IMR-90 (cell line): ENCODE results near the gene QSOX2. TPM values are rescaled to one million over a fixed set of nuclear protein-coding genes. Genes with fewer than 3 reads are reported as not detected.

Experiments
- ATAC-seq: fragments of 200-7000 bp; cut with Tn5 transposase; 2 replicates; pipeline ENCODE4 v1.9.1; 2020; ENCODE audit warnings: low read depth, mild to moderate bottlenecking, moderate library complexity
- BruUV-seq: library from RNA; stranded (reverse); fragments of 400-500 nt; replicated peaks from 2 replicates; lab custom pipeline; 2021; lab: Mats Ljungman, UMichigan
- CTCF ChIA-PET: fragments of 300-600 bp; formaldehyde crosslinking; extraction: SDS; loops from one replicate; lab custom pipeline; 2021; ENCODE audit warnings: antibody characterized with exemption; lab: Yijun Ruan, JAX
- POLR2A ChIA-PET: fragments of 300-600 bp; sonication (Branson Sonifier 250); formaldehyde crosslinking; loops from one replicate; lab custom pipeline; 2022; ENCODE audit warnings: antibody characterized with exemption; ENCODE audit not compliant: unreplicated experiment; lab: Charles Lee
- DNase-seq: peaks from one replicate; pipeline ENCODE4 v3.0.0; 2013
- H2AFZ ChIP-seq: replicated peaks from 2 replicates; pipeline ENCODE3; 2013; ENCODE audit warnings: low read length, mild to moderate bottlenecking; ENCODE audit not compliant: poor library complexity
- H2AK5ac ChIP-seq: 2 replicates; pipeline ENCODE4 v1.6.1; 2013; ENCODE audit warnings: low read depth, low read length, inconsistent platforms
- H2AK9ac ChIP-seq: replicated peaks from 2 replicates; pipeline ENCODE3; 2013; ENCODE audit warnings: mild to moderate bottlenecking, low read depth, low read length, moderate library complexity; ENCODE audit not compliant: poor library complexity
- H2BK120ac ChIP-seq: 2 replicates; pipeline ENCODE4 v1.6.1; 2013; ENCODE audit warnings: low read depth, low read length, inconsistent platforms
- H2BK15ac ChIP-seq: 3 replicates; pipeline ENCODE4 v1.6.1; 2013; ENCODE audit warnings: low read depth, low read length, inconsistent platforms
- H2BK20ac ChIP-seq: 2 replicates; pipeline ENCODE4 v1.6.1; 2013; ENCODE audit warnings: low read depth, mild to moderate bottlenecking, inconsistent platforms, low read length, moderate library complexity
- H2BK5ac ChIP-seq: 2 replicates; pipeline ENCODE4 v1.6.1; 2013; ENCODE audit warnings: mild to moderate bottlenecking, low read depth, low read length, inconsistent platforms; ENCODE audit not compliant: poor library complexity, severe bottlenecking
- H3K14ac ChIP-seq: replicated peaks from 2 replicates; pipeline ENCODE4 v1.6.1; 2013; ENCODE audit warnings: low read depth, low read length, inconsistent platforms
- H3K18ac ChIP-seq: 2 replicates; pipeline ENCODE4 v1.6.1; 2013; ENCODE audit warnings: low read depth, low read length, control low read depth
- H3K23ac ChIP-seq: 2 replicates; pipeline ENCODE4 v1.6.1; 2013; ENCODE audit warnings: low read depth, low read length, inconsistent platforms
- H3K27ac ChIP-seq: 2 replicates; pipeline ENCODE4 v1.5.1; 2013; ENCODE audit warnings: mild to moderate bottlenecking, control low read depth, low read length; ENCODE audit not compliant: insufficient read depth
- H3K27me3 ChIP-seq: 2 replicates; pipeline ENCODE4 v1.6.1; 2013; ENCODE audit warnings: low read length; ENCODE audit not compliant: control insufficient read depth, insufficient read depth
- H3K36me3 ChIP-seq: 2 replicates; pipeline ENCODE4 v1.6.1; 2013; ENCODE audit warnings: low read length, mixed read lengths; ENCODE audit not compliant: control insufficient read depth, insufficient read depth
- H3K4ac ChIP-seq: 2 replicates; pipeline ENCODE4 v1.6.1; 2013; ENCODE audit warnings: low read depth, low read length, inconsistent platforms
- H3K4me1 ChIP-seq: 2 replicates; pipeline ENCODE4 v1.6.1; 2013; ENCODE audit warnings: low read length, mixed read lengths; ENCODE audit not compliant: control insufficient read depth, insufficient read depth
- H3K4me2 ChIP-seq: 2 replicates; pipeline ENCODE4 v1.6.1; 2013; ENCODE audit warnings: low read depth, mild to moderate bottlenecking, control low read depth, low read length, moderate library complexity
- H3K4me3 ChIP-seq: 2 replicates; pipeline ENCODE4 v1.5.1; 2013; ENCODE audit warnings: low read depth, mild to moderate bottlenecking, control low read depth, low read length, moderate library complexity; ENCODE audit not compliant: insufficient read depth
- H3K56ac ChIP-seq: 2 replicates; pipeline ENCODE4 v1.6.1; 2013; ENCODE audit warnings: low read length, inconsistent platforms; ENCODE audit not compliant: insufficient read depth; ENCODE audit errors: extremely low read depth
- H3K79me1 ChIP-seq, 2 experiments: 2 replicates each; pipeline ENCODE4 v1.6.1; 2013; ENCODE audit warnings: low read length in 2 of 2, inconsistent platforms in 1 of 2, low read depth in 1 of 2
- H3K9ac ChIP-seq: 2 replicates; pipeline ENCODE4 v1.6.1; 2013; ENCODE audit warnings: low read depth, low read length, control low read depth
- H3K9me1 ChIP-seq: 2 replicates; pipeline ENCODE4 v1.6.1; 2013; ENCODE audit warnings: low read length, inconsistent platforms; ENCODE audit not compliant: insufficient read depth
- H3K9me3 ChIP-seq: 2 replicates; pipeline ENCODE4 v1.6.1; 2013; ENCODE audit warnings: low read length; ENCODE audit not compliant: control insufficient read depth, insufficient read depth
- H4K20me1 ChIP-seq: 2 replicates; pipeline ENCODE4 v1.6.1; 2013; ENCODE audit warnings: low read length, inconsistent platforms; ENCODE audit not compliant: insufficient read depth
- H4K5ac ChIP-seq: 2 replicates; pipeline ENCODE4 v1.6.1; 2013; ENCODE audit warnings: mild to moderate bottlenecking, low read depth, low read length, control low read depth
- H4K8ac ChIP-seq, 2 experiments: 2 replicates each; pipeline ENCODE4 v1.6.1; 2013; ENCODE audit warnings: low read depth in 2 of 2, low read length in 2 of 2, control low read depth in 1 of 2, inconsistent platforms in 1 of 2
- H4K91ac ChIP-seq: 2 replicates; pipeline ENCODE4 v1.6.1; 2013; ENCODE audit warnings: low read depth, low read length, inconsistent platforms; ENCODE audit not compliant: insufficient read depth
- BHLHE40 ChIP-seq: fragments of 150-350 bp; IDR thresholded peaks from 2 replicates; pipeline ENCODE4 v1.6.1; 2016; ENCODE audit warnings: mild to moderate bottlenecking, low read depth, low read length
- CHD1 ChIP-seq: IDR thresholded peaks from 2 replicates; pipeline ENCODE4 v1.6.1; 2012; ENCODE audit warnings: low read depth, low read length, improper control_type of control experiment
- MAFK ChIP-seq: IDR thresholded peaks from 2 replicates; pipeline ENCODE4 v1.6.1; 2012; ENCODE audit warnings: low read depth, low read length, improper control_type of control experiment
- MAZ ChIP-seq: IDR thresholded peaks from 2 replicates; pipeline ENCODE4 v1.6.1; 2012; ENCODE audit warnings: low read depth, mild to moderate bottlenecking, low read length, improper control_type of control experiment, moderate library complexity, borderline replicate concordance
- MXI1 ChIP-seq: IDR thresholded peaks from 2 replicates; pipeline ENCODE4 v1.6.1; 2012; ENCODE audit warnings: low read depth, mild to moderate bottlenecking, low read length, moderate library complexity, borderline replicate concordance
- NFE2L2 ChIP-seq: fragments of 150-350 bp; IDR thresholded peaks from 2 replicates; pipeline ENCODE4 v1.6.1; 2016; ENCODE audit warnings: low read depth, mild to moderate bottlenecking, low read length
- POLR2A ChIP-seq: IDR thresholded peaks from 2 replicates; pipeline ENCODE4 v1.6.1; 2012; ENCODE audit warnings: mild to moderate bottlenecking, low read depth, low read length
- RAD21 ChIP-seq: IDR thresholded peaks from 2 replicates; pipeline ENCODE4 v1.6.1; 2012; ENCODE audit warnings: low read length, improper control_type of control experiment
- RCOR1 ChIP-seq: IDR thresholded peaks from 2 replicates; pipeline ENCODE4 v1.6.1; 2012; ENCODE audit warnings: mild to moderate bottlenecking, low read length, improper control_type of control experiment; ENCODE audit not compliant: insufficient replicate concordance
- RFX5 ChIP-seq: IDR thresholded peaks from 2 replicates; pipeline ENCODE4 v1.8.0; 2012; ENCODE audit warnings: low read depth, mild to moderate bottlenecking, low read length, moderate library complexity
- SMC3 ChIP-seq: fragments of 150-350 bp; IDR thresholded peaks from 2 replicates; pipeline ENCODE4 v1.6.1; 2016; ENCODE audit warnings: low read depth, mild to moderate bottlenecking, antibody characterized with exemption, low read length, moderate library complexity
- WGBS, 2 experiments: methylation state at CpG; one replicate each; pipeline versions ENCODE4 v1.1.5 to v1.1.7; 2013; ENCODE audit warnings: missing lambda C conversion rate in 2 of 2; ENCODE audit not compliant: insufficient read length in 1 of 2; ENCODE audit errors: extremely low coverage in 2 of 2; 5-methylcytosine and 5-hydroxymethylcytosine counted together
- dilution Hi-C: fragments of 300-500 bp; cut with HindIII; formaldehyde crosslinking; loops from one replicate; pipeline ENCODE4 v1.14.3; 2018; ENCODE audit warnings: low sequenced_read_pairs; ENCODE audit not compliant: unreplicated experiment
- in situ Hi-C: fragments of 300-500 bp; cut with MboI; formaldehyde crosslinking; loops from 3 replicates; pipeline ENCODE4 v1.14.3; 2019; ENCODE audit warnings: low sequenced_read_pairs, inconsistent platforms, mixed read lengths
- intact Hi-C: fragments of 100-400 bp; cut with micrococcal nuclease; formaldehyde crosslinking; loops from 2 replicates; pipeline ENCODE4 v1.10.0; 2022
- polyA plus RNA-seq, 3 experiments: library from polyadenylated mRNA; depleted of rRNA; stranded (reverse); fragments of >200 nt; gene quantifications; 2 replicates each; pipeline ENCODE4 v1.2.3, GENCODE V29; 2012; ENCODE audit warnings: low replicate concordance in 1 of 3
- total RNA-seq: library from RNA; depleted of rRNA; stranded (reverse); fragments of >200 nt; gene quantifications from 2 replicates; pipeline ENCODE4 v1.2.3, GENCODE V29; 2012
- TF ChIP-seq, protein P1 (sequence below): fragments of 150-350 bp; IDR thresholded peaks from 2 replicates; pipeline ENCODE4 v1.6.1; 2016; ENCODE audit warnings: low read depth, mild to moderate bottlenecking, low read length, moderate library complexity, borderline replicate concordance
- TF ChIP-seq, protein P2 (sequence below): conservative IDR thresholded peaks from 2 replicates; pipeline ENCODE4 v1.5.1; 2012; ENCODE audit warnings: mild to moderate bottlenecking, low read depth, low read length, improper control_type of control experiment
- TF ChIP-seq, protein P3 (sequence below): fragments of 150-350 bp; IDR thresholded peaks from 2 replicates; pipeline ENCODE4 v1.6.1; 2017; ENCODE audit warnings: mild to moderate bottlenecking, antibody characterized with exemption, low read length, low read depth

The QSOX2 gene
- total and polyA plus RNA-seq, 2 of the 4 experiments (the other 2 are of a cell fraction), result 5.9 to 12.9 TPM

DNA sequence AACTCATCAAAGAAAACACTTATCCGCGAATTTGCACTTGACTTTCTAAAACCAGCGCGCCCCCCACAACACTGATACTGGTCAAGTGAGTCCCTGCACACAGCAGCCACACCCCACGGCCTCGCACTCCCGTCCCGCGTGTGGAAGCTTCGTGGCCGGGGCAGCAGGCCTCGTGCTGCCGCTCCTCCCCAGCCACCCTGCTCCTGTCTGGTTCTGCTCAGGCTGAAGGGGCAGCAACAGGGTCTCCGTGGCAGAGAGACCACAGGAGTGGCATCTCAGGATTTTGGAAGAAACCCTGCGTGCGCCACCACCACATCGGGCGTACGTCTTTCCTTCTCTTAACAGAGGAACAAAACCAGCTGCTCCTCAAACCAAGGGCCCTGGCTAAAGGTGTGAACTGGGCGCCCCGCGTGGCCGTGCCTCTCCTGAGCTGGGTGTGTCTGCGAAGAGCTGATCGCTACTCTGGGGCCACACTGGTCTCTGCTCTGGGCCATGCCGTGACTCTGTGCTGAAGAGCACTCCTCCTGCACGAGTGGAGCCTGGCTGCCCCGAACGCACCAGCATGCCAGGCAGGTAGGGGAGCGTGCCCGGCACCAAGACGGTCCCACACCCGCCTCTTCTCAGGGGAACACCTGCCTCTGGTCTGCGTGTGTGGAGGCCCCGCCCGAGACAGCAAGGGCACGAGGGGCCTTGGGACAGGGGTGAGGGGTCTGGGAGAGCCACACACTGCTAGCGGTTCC is 23.3 kb downstream of the QSOX2 start:
- Histone ChIP-seq H4K20me1 (peaks cover 47% of the 10 kb centered on the region), H2BK5ac (no peak overlapping the region), H3K14ac (no peak overlapping the region), H3K27me3 (no peaks in the 10 kb centered on the region), H3K56ac (no peak overlapping the region), H3K79me1 (peaks cover 6 to 23% of the 10 kb centered on the region in 2 experiments; a peak in 3 of 4 replicates), H3K4me3 (no peak overlapping the region), H3K9me3 (no peaks in the 10 kb centered on the region), H3K4ac (no peak overlapping the region), H3K9me1 (peaks cover 8% of the 10 kb centered on the region; the same call in 1 of the 2 replicates), H4K91ac (no peak overlapping the region), H3K18ac (no peak overlapping the region), H2BK120ac (no peak overlapping the region), H2AFZ (no peak overlapping the region), H4K5ac (no peak overlapping the region), H3K23ac (no peak overlapping the region), H3K27ac (no peak overlapping the region), H3K4me1 (no peaks in the 10 kb centered on the region), H3K4me2 (no peak overlapping the region), H2BK20ac (no peak overlapping the region), H3K36me3 (peaks cover 14% of the 10 kb centered on the region), H2AK9ac (no peak overlapping the region), H2BK15ac (no peak overlapping the region), H2AK5ac (no peak overlapping the region), H3K9ac (no peak overlapping the region), H4K8ac (no peak overlapping the region)
- no TSS peak for BruUV-seq
- in situ Hi-C loops (no loop called here), dilution Hi-C loops (no loop called here), intact Hi-C loops (no loop called here)
- WGBS, 2 experiments, result 98% methylated on average over 18 of the region's 38 CpGs; no CpG with 5 or more reads in 1 of the 2 experiments
- ChIA-PET POLR2A (no interaction called here), CTCF (no interaction called here)
- TF ChIP-seq, protein P1, sequence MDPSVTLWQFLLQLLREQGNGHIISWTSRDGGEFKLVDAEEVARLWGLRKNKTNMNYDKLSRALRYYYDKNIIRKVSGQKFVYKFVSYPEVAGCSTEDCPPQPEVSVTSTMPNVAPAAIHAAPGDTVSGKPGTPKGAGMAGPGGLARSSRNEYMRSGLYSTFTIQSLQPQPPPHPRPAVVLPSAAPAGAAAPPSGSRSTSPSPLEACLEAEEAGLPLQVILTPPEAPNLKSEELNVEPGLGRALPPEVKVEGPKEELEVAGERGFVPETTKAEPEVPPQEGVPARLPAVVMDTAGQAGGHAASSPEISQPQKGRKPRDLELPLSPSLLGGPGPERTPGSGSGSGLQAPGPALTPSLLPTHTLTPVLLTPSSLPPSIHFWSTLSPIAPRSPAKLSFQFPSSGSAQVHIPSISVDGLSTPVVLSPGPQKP, result no peak
- no peak for TF ChIP-seq CHD1
- no peak for TF ChIP-seq BHLHE40
- TF ChIP-seq, protein P2, sequence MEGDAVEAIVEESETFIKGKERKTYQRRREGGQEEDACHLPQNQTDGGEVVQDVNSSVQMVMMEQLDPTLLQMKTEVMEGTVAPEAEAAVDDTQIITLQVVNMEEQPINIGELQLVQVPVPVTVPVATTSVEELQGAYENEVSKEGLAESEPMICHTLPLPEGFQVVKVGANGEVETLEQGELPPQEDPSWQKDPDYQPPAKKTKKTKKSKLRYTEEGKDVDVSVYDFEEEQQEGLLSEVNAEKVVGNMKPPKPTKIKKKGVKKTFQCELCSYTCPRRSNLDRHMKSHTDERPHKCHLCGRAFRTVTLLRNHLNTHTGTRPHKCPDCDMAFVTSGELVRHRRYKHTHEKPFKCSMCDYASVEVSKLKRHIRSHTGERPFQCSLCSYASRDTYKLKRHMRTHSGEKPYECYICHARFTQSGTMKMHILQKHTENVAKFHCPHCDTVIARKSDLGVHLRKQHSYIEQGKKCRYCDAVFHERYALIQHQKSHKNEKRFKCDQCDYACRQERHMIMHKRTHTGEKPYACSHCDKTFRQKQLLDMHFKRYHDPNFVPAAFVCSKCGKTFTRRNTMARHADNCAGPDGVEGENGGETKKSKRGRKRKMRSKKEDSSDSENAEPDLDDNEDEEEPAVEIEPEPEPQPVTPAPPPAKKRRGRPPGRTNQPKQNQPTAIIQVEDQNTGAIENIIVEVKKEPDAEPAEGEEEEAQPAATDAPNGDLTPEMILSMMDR, result no peak
- TF ChIP-seq MXI1, result no peak
- TF ChIP-seq MAFK, result no peak
- TF ChIP-seq SMC3, result no peak
- no peak for TF ChIP-seq RAD21
- no peak for TF ChIP-seq NFE2L2
- TF ChIP-seq RFX5, result no peak
- TF ChIP-seq POLR2A, result no peak
- TF ChIP-seq RCOR1, result no peak
- TF ChIP-seq MAZ, result no peak
- TF ChIP-seq, protein P3, sequence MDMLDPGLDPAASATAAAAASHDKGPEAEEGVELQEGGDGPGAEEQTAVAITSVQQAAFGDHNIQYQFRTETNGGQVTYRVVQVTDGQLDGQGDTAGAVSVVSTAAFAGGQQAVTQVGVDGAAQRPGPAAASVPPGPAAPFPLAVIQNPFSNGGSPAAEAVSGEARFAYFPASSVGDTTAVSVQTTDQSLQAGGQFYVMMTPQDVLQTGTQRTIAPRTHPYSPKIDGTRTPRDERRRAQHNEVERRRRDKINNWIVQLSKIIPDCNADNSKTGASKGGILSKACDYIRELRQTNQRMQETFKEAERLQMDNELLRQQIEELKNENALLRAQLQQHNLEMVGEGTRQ, result no peak
- ATAC-seq (no peak), DNase-seq (no peak)
